ENCODE data around the gene ANTXR2. TPM values are rescaled to one million over a fixed set of nuclear protein-coding genes. Genes with fewer than 3 reads are reported as not detected.

The ANTXR2 gene
- total RNA-seq, 2 donors from 2014 or later: 111 to 164 TPM

- intact Hi-C loops (cut with DNase I): no loop called here
- no peak for DNase-seq (ENCODE audit: low spot score)
Measured at GRCh38 chr4:79959652-79960051, 113.4 kb downstream of the ANTXR2 start.

GRCh38 chr4:79958466-79959264 lies 114.4 kb downstream of the ANTXR2 start:
- intact Hi-C loops (cut with DNase I): no loop called here

GRCh38 chr4:79949178-79949577 lies 123.9 kb downstream of the ANTXR2 start:
- DNase-seq (ENCODE audit: low spot score): no peak
- intact Hi-C loops (cut with DNase I): no loop called here

More at GRCh38 chr4:79958466-79959264, 114.4 kb downstream of the ANTXR2 start:
- DNase-seq (ENCODE audit: low spot score): no peak

GRCh38 chr4:79948739-79949138 lies 124.3 kb downstream of the ANTXR2 start:
- DNase-seq (ENCODE audit: low spot score): no peak
- intact Hi-C loops (cut with DNase I): no loop called here

- intact Hi-C loops (cut with DNase I): no loop called here
- no peak for DNase-seq (ENCODE audit: low spot score)
Measured at GRCh38 chr4:79948261-79948660, 124.8 kb downstream of the ANTXR2 start.

GRCh38 chr4:79947386-79947785 lies 125.6 kb downstream of the ANTXR2 start:
- intact Hi-C loops (cut with DNase I): no loop called here
- DNase-seq (ENCODE audit: low spot score): no peak

GRCh38 chr4:79935274-79935673 lies 137.8 kb downstream of the ANTXR2 start:
- intact Hi-C loops (cut with DNase I): no loop called here

GRCh38 chr4:79934660-79935059 lies 138.4 kb downstream of the ANTXR2 start:
- intact Hi-C loops (cut with DNase I): no loop called here

More at GRCh38 chr4:79935274-79935673, 137.8 kb downstream of the ANTXR2 start:
- DNase-seq (ENCODE audit: low spot score): no peak

GRCh38 chr4:79927931-79928330 lies 145.1 kb downstream of the ANTXR2 start:
- intact Hi-C loops (cut with DNase I): no loop called here

More at GRCh38 chr4:79934660-79935059, 138.4 kb downstream of the ANTXR2 start:
- DNase-seq (ENCODE audit: low spot score): no peak

GRCh38 chr4:79923281-79923680 lies 149.7 kb downstream of the ANTXR2 start:
- intact Hi-C loops (cut with DNase I): no loop called here
- no peak for DNase-seq (ENCODE audit: low spot score)

More at GRCh38 chr4:79927931-79928330, 145.1 kb downstream of the ANTXR2 start:
- DNase-seq (ENCODE audit: low spot score): no peak

GRCh38 chr4:79922011-79922410 lies 151.0 kb downstream of the ANTXR2 start:
- intact Hi-C loops (cut with DNase I): no loop called here
- DNase-seq (ENCODE audit: low spot score): no peak

- no peak for DNase-seq (ENCODE audit: low spot score)
- intact Hi-C loops (cut with DNase I): no loop called here
Measured at GRCh38 chr4:79920163-79920853, 152.7 kb downstream of the ANTXR2 start.

GRCh38 chr4:79918292-79918691 lies 154.7 kb downstream of the ANTXR2 start:
- DNase-seq (ENCODE audit: low spot score): no peak
- intact Hi-C loops (cut with DNase I): no loop called here

GRCh38 chr4:79917246-79917645 lies 155.8 kb downstream of the ANTXR2 start:
- intact Hi-C loops (cut with DNase I): no loop called here
- peak; percentile 80 for DNase-seq (ENCODE audit: low spot score)

- intact Hi-C loops (cut with DNase I): no loop called here
- no peak for DNase-seq (ENCODE audit: low spot score)
Measured at GRCh38 chr4:79915246-79915645, 157.8 kb downstream of the ANTXR2 start.

- intact Hi-C loops (cut with DNase I): no loop called here
- no peak for DNase-seq (ENCODE audit: low spot score)
Measured at GRCh38 chr4:79913581-79913980, 159.4 kb downstream of the ANTXR2 start.

GRCh38 chr4:79907001-79907400 lies 166.0 kb downstream of the ANTXR2 start:
- DNase-seq (ENCODE audit: low spot score): no peak
- intact Hi-C loops (cut with DNase I): no loop called here

- no peak for DNase-seq (ENCODE audit: low spot score)
- intact Hi-C loops (cut with DNase I): no loop called here
Measured at GRCh38 chr4:79906303-79906702, 166.7 kb downstream of the ANTXR2 start.

GRCh38 chr4:79905212-79905611 lies 167.8 kb downstream of the ANTXR2 start:
- no peak for DNase-seq (ENCODE audit: low spot score)
- intact Hi-C loops (cut with DNase I): no loop called here

GRCh38 chr4:79904331-79904730 lies 168.7 kb downstream of the ANTXR2 start:
- no peak for DNase-seq (ENCODE audit: low spot score)
- intact Hi-C loops (cut with DNase I): no loop called here

GRCh38 chr4:79900182-79900581 lies 172.8 kb downstream of the ANTXR2 start:
- no peak for DNase-seq (ENCODE audit: low spot score)

More at GRCh38 chr4:79900182-79900581, 172.8 kb downstream of the ANTXR2 start:
- intact Hi-C loops (cut with DNase I): no loop called here

Data from posterior vena cava (tissue), 2 donors.